GM12892 (cell line): ENCODE measurements around the gene APBA2.

ENCODE experiments used
- POLR2A ChIP-seq: IDR thresholded peaks from 2 replicates; pipeline ENCODE4 v1.6.1; 2011; ENCODE audit warnings: low read depth, low read length, control low read depth
- POLR2AphosphoS5 ChIP-seq: IDR thresholded peaks from 2 replicates; pipeline ENCODE4 v1.6.1; 2011; ENCODE audit warnings: low read depth, low read length, control low read depth
- TAF1 ChIP-seq: IDR thresholded peaks from 2 replicates; pipeline ENCODE4 v1.6.1; 2011; ENCODE audit warnings: low read depth, mild to moderate bottlenecking, control low read depth, low read length, borderline replicate concordance

GRCh38 chr15:29039466-29040369 lies 153.9 kb downstream of the APBA2 start:
- TF ChIP-seq POLR2AphosphoS5 (no peak), POLR2A (no peak), TAF1 (no peak)
